ENCODE data around the gene TACO1.

TACO1 gene

DNA sequence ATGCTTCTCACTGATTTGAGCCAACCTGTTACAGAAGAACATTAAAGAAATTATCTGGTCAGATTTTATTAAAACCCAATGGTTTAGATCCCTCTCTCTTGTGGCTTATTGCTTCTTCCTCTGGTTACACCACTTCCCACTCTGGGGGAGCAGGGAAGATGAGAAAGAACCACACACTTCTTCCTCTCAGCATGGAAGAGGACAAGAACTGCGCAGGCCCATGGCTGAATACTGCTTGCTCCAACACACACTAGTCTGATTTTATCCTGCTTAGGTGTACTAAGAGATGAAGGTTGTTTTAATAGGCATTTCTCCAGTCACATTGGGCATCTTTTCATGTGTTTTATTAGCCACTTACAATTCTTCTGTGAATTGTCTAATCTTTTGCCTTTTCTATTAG, 49.1 kb downstream of the TACO1 start:
- no peak overlapping the region for H3K4me3 ChIP-seq (ENCODE audit: low read depth, low read length)
- DNase-seq (ENCODE audit: low read depth), result no peak

DNA sequence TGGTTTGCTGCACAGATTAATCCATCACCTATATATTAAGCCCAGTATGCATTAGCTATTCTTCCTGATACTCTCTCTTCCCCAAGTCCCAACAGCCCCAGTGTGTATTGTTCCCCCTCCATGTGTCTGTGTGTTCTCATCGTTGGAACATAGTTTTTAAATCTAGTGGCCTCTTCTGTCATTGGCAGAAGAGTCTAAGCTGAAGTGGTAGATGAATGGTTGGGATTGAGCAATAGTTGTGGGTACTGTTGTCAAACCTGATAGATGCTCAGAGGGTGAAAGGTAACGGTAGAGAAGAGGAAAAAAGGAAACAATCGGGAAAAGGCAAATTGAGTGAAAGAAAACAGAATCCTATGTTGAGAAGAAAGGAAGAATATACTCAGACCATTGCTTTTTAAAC, 51.4 kb downstream of the TACO1 start:
- in situ Hi-C loops (cut with HindIII; ENCODE audit: low sequenced_read_pairs), result no loop called here
- TF ChIP-seq, protein P1, sequence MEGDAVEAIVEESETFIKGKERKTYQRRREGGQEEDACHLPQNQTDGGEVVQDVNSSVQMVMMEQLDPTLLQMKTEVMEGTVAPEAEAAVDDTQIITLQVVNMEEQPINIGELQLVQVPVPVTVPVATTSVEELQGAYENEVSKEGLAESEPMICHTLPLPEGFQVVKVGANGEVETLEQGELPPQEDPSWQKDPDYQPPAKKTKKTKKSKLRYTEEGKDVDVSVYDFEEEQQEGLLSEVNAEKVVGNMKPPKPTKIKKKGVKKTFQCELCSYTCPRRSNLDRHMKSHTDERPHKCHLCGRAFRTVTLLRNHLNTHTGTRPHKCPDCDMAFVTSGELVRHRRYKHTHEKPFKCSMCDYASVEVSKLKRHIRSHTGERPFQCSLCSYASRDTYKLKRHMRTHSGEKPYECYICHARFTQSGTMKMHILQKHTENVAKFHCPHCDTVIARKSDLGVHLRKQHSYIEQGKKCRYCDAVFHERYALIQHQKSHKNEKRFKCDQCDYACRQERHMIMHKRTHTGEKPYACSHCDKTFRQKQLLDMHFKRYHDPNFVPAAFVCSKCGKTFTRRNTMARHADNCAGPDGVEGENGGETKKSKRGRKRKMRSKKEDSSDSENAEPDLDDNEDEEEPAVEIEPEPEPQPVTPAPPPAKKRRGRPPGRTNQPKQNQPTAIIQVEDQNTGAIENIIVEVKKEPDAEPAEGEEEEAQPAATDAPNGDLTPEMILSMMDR (IDR thresholded peaks at IDR 0.05; ENCODE audit: low read depth, low read length, missing control alignments), result no peak
- DNase-seq (ENCODE audit: low read depth), result no peak
- H3K4me3 ChIP-seq (ENCODE audit: low read depth, low read length), result no peak overlapping the region

More for the DNA sequence above, 49.1 kb downstream of the TACO1 start:
- in situ Hi-C loops (cut with HindIII; ENCODE audit: low sequenced_read_pairs), result no loop called here
- TF ChIP-seq, protein P1 (IDR thresholded peaks at IDR 0.05; ENCODE audit: low read depth, low read length, missing control alignments), result no peak

DNA sequence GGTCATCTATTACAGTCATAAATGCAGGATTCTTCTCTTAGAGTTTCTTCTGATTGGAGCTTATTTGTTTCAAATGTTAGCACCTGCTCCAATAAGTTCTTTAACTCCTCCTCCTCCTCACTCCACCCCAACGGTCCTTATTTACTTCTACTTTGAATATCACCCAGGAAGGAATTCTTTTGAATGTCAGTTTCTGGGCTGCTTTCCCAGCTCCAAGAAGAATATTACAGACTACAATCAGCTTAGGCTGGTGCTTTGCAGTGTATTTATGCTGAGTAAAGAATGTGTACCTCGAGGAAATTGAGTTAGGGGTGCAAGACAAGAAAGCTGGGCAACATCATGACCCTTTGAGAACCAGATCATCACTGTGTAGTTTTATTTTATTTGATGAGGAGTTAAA, 52.4 kb downstream of the TACO1 start:
- DNase-seq (ENCODE audit: low read depth), result no peak
- H3K4me3 ChIP-seq (ENCODE audit: low read depth, low read length), result no peak overlapping the region
- in situ Hi-C loops (cut with HindIII; ENCODE audit: low sequenced_read_pairs), result no loop called here
- TF ChIP-seq, protein P1 (IDR thresholded peaks at IDR 0.05; ENCODE audit: low read depth, low read length, missing control alignments), result no peak

DNA sequence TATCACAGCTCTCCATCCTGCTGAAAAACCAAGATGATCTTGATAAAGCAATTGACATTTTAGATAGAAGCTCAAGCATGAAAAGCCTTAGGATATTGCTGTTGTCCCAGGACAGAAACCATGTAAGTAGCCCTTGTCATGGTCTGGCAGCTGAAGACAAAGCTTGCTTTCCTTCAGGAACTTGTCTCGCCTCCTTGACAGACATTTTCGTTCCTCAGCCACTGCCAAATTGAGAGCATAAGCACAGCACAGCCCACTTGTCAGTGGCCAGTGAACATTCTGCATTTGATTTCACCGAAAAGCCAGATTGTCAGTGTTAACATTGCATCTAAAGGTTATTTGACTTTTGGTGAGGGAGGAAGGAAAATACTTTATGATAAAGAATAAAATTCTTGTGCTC, 57.1 kb downstream of the TACO1 start:
- no peak for DNase-seq (ENCODE audit: low read depth)
- in situ Hi-C loops (cut with HindIII; ENCODE audit: low sequenced_read_pairs), result no loop called here
- H3K4me3 ChIP-seq (ENCODE audit: low read depth, low read length), result no peak overlapping the region
- TF ChIP-seq, protein P1 (IDR thresholded peaks at IDR 0.05; ENCODE audit: low read depth, low read length, missing control alignments), result no peak
